K562 (cell line): Measurements from ENCODE around the gene TNFAIP3. TPM values are rescaled to one million over a fixed set of nuclear protein-coding genes. Genes with fewer than 3 reads are reported as not detected.
A peak's percentile ranks its signal among the peaks of the same experiment; 100 is the strongest.

Experiments
- BHLHE40 ChIP-seq: IDR thresholded peaks from 2 replicates; pipeline ENCODE4 v1.6.1; 2011; ENCODE audit warnings: low read length, improper control_type of control experiment
- ESRRB ChIP-seq: fragments of 250-450 bp; sonication (Bioruptor Pico); IDR thresholded peaks from 2 replicates; pipeline ENCODE4 v1.5.0; 2020; ENCODE audit warnings: mild to moderate bottlenecking, moderate library complexity, borderline replicate concordance
- FOS ChIP-seq: IDR thresholded peaks from 3 replicates; pipeline ENCODE4 v1.6.1; 2011; ENCODE audit not compliant: insufficient read length; ENCODE audit errors: extremely low read depth
- NCOR1 ChIP-seq: fragments of 450-650 bp; IDR thresholded peaks from 2 replicates; pipeline ENCODE4 v1.6.1; 2016; ENCODE audit warnings: mild to moderate bottlenecking, moderate library complexity
- NR4A1 ChIP-seq, 2 experiments: fragments of 250-450 bp in 1 of 2; fragments of 450-650 bp in 1 of 2; sonication (Bioruptor Pico) in 1 of 2; IDR thresholded peaks; 2 replicates each; pipeline versions ENCODE4 v1.4.0 to v1.6.1; 2016 to 2020; ENCODE audit warnings: mild to moderate bottlenecking in 2 of 2, missing compliant biosample characterization in 1 of 2, missing genetic modification characterization in 1 of 2, moderate library complexity in 1 of 2
- PPARD ChIP-seq: fragments of 250-450 bp; sonication (Bioruptor Pico); IDR thresholded peaks from 2 replicates; pipeline ENCODE4 v1.8.0; 2022; ENCODE audit warnings: inconsistent platforms, mild to moderate bottlenecking, moderate library complexity
- RAD51 ChIP-seq: fragments of 450-650 bp; IDR thresholded peaks from 2 replicates; pipeline ENCODE4 v1.7.1; 2016; ENCODE audit warnings: low read depth, mild to moderate bottlenecking, borderline replicate concordance
- RFX1 ChIP-seq: fragments of 450-650 bp; IDR thresholded peaks from 2 replicates; pipeline ENCODE4 v1.6.1; 2016; ENCODE audit warnings: mild to moderate bottlenecking, moderate library complexity
- SRF ChIP-seq, 2 experiments: fragments of 250-450, 450-650 bp in 1 of 2; sonication (Bioruptor Pico) in 1 of 2; sonication (generic) in 1 of 2; formaldehyde crosslinking; IDR thresholded peaks; 2 replicates each; pipeline versions ENCODE4 v1.5.0 to v1.5.1; 2020 to 2022; ENCODE audit warnings: mild to moderate bottlenecking in 1 of 2, missing genetic modification reagents in 1 of 2
- SRSF9 ChIP-seq: fragments of 200-400 bp; formaldehyde crosslinking; IDR thresholded peaks from 2 replicates; pipeline ENCODE4 v1.6.1; 2017; ENCODE audit warnings: low read depth, low read length, borderline replicate concordance
- UBTF ChIP-seq, 2 experiments: IDR thresholded peaks; 2 replicates each; pipeline ENCODE4 v1.6.1; 2012; ENCODE audit warnings: improper control_type of control experiment in 2 of 2, low read depth in 2 of 2, low read length in 2 of 2, borderline replicate concordance in 1 of 2
- ZBTB40 ChIP-seq, 2 experiments: fragments of 450-650 bp in 1 of 2; sonication (generic) in 1 of 2; formaldehyde crosslinking in 1 of 2; IDR thresholded peaks; 2 replicates each; pipeline versions ENCODE4 v1.7.1 to v1.9.0; 2016 to 2022; ENCODE audit warnings: inconsistent platforms in 1 of 2, mild to moderate bottlenecking in 1 of 2, missing genetic modification reagents in 1 of 2
- polyA plus RNA-seq, 8 experiments: library from polyadenylated mRNA; depleted of rRNA in 4 of 8; stranded (reverse) in 5 of 8; unstranded in 3 of 8; fragments of >200 nt; fragmentation: Nextera tagmentation in 2 of 8; fragmentation: Illumina TruSeq in 1 of 8; extraction: Ambion mirVana in 2 of 8; extraction: Trizol in 1 of 8; gene quantifications; 2 replicates each; pipeline versions ENCODE4 v1.2.1 to v1.2.3, GENCODE V29; 2011 to 2014; ENCODE audit warnings: inconsistent platforms in 1 of 8, missing spikeins in 1 of 8
- total RNA-seq, 7 experiments: library from RNA; depleted of rRNA in 6 of 7; stranded (reverse); fragments of >200 nt in 6 of 7; fragmentation: Illumina TruSeq in 2 of 7; extraction: Trizol in 2 of 7; gene quantifications; 2 replicates each; pipeline versions ENCODE4 v1.2.1 to v1.2.3, GENCODE V29; 2011 to 2021; ENCODE audit warnings: low replicate concordance in 1 of 7

TNFAIP3 gene
- total and polyA plus RNA-seq, 9 of the 15 experiments (the other 6 are each of a cell fraction or from before 2014, with no cell fraction given): 0.79 to 17.0 (median 6.4) TPM

DNA sequence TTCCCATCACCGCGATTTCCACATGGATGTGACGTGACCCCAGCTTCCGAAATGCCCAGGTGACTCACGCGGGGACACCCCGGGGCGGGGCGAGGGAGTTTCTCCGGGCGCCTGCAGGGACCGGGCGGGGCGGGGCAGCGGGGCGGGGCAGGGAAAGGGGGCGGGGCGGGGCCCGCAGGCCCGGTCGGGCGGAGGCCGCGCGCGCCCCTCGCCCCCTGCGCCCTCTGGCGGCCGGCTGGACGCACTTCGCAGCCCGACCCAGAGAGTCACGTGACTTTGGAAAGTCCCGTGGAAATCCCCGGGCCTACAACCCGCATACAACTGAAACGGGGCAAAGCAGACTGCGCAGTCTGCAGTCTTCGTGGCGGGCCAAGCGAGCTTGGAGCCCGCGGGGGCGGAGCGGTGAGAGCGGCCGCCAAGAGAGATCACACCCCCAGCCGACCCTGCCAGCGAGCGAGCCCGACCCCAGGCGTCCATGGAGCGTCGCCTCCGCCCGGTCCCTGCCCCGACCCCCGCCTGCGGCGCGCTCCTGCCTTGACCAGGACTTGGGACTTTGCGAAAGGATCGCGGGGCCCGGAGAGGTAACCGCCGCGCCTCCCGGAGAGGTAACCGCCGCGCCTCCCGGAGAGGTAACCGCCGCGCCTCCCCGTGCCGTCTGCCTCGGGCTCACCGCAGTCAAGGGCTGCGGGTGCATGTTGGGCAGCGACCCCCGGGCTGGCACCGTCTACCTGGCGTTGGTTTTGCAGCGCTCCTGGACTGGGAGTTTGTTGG is at the start of gene TNFAIP3 (continued):
- TF ChIP-seq ZBTB40 (IDR thresholded peaks at IDR 0.05) (no peak; the same call in 1 of the 2 replicates), ZBTB40 (CRISPR knock-in tag; IDR thresholded peaks at IDR 0.05) (no peak), NCOR1 (peak; percentile 49), PPARD (CRISPR knock-in tag) (no peak), SRF (CRISPR knock-in tag; IDR thresholded peaks at IDR 0.05) (peak in 1 of 2 experiments; percentile 43; a peak in 1 of 4 replicates), NR4A1 (CRISPR knock-in tag; IDR thresholded peaks at IDR 0.05) (0 out of 2 replicates have a peak, but pooled peaks have one; percentile 27), NR4A1 (tag; IDR thresholded peaks at IDR 0.05) (no peak), RFX1 (no peak), ESRRB (CRISPR knock-in tag) (no peak), UBTF (IDR thresholded peaks at IDR 0.05; ENCODE audit: borderline replicate concordance in 1 of 2, low read depth in 2 of 2, low read length in 2 of 2) (peak; percentile 72 to 79; a peak in 3 of 4 replicates), BHLHE40 (peak; percentile 94), SRSF9 (no peak), FOS (peak; percentile 33), RAD51 (peak; percentile 99)
